Measurements from ENCODE around the gene FMN1.

FMN1 gene

DNA sequence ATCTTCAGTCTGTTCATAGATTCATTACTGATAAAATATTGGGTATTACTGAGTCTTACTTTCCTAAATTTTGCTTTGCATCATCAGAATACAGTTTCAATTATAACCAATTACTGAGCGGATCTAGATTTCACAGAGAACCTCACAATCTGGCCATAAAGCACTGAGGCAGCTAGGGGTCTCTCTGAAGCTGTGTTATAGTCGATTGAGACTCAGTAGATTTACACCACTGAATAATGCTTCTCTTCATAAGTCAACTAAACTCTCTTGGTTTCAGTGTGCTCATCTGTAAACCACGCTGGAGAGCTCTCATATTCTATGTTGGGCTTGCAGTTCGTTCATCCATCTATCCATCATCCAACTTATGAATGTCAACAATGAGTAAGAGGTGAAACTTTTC, 296.1 kb downstream of the FMN1 start:
- POLR2A ChIA-PET: no interaction called here
- H3K4me3 ChIP-seq (ENCODE audit: low read depth, low read length): no peak overlapping the region
- no peak for DNase-seq (ENCODE audit: low read depth, low spot score)
- CTCF ChIA-PET: no interaction called here
- TF ChIP-seq, protein P1, sequence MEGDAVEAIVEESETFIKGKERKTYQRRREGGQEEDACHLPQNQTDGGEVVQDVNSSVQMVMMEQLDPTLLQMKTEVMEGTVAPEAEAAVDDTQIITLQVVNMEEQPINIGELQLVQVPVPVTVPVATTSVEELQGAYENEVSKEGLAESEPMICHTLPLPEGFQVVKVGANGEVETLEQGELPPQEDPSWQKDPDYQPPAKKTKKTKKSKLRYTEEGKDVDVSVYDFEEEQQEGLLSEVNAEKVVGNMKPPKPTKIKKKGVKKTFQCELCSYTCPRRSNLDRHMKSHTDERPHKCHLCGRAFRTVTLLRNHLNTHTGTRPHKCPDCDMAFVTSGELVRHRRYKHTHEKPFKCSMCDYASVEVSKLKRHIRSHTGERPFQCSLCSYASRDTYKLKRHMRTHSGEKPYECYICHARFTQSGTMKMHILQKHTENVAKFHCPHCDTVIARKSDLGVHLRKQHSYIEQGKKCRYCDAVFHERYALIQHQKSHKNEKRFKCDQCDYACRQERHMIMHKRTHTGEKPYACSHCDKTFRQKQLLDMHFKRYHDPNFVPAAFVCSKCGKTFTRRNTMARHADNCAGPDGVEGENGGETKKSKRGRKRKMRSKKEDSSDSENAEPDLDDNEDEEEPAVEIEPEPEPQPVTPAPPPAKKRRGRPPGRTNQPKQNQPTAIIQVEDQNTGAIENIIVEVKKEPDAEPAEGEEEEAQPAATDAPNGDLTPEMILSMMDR (IDR thresholded peaks at IDR 0.05; ENCODE audit: insufficient read depth, low read length, missing control alignments): no peak

DNA sequence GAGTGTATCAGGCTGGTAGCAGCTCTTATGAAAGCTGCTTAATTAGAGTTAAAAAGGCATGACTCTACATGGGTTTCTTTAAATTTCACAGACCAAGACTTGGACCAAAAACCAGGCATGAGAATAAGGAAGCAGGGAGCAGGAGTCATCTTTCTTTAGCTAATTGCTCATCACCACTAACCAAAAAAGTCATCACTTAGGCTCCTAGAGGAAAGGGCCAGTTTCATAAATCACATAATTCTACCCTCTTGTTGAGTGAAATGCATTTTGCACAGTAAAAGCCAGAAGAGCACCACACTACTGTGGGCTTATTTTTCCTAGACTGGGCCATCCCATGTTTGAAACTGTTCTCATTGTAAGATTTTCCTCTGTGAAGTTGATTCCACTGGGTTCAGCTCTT, 301.1 kb downstream of the FMN1 start:
- TF ChIP-seq, protein P1 (IDR thresholded peaks at IDR 0.05; ENCODE audit: insufficient read depth, low read length, missing control alignments): no peak
- CTCF ChIA-PET: interaction anchor here (1.3 to 1.8 kb wide), 2 partner anchors 11 to 15 kb away, joined by 3 to 7 read pairs; no protein-coding TSS in a partner anchor
- no peak overlapping the region for H3K4me3 ChIP-seq (ENCODE audit: low read depth, low read length)
- DNase-seq (ENCODE audit: low read depth, low spot score): no peak
- POLR2A ChIA-PET: interaction anchor here (1.5 kb wide), 1 partner anchor 15 kb away, joined by 3 read pairs; no protein-coding TSS in a partner anchor

DNA sequence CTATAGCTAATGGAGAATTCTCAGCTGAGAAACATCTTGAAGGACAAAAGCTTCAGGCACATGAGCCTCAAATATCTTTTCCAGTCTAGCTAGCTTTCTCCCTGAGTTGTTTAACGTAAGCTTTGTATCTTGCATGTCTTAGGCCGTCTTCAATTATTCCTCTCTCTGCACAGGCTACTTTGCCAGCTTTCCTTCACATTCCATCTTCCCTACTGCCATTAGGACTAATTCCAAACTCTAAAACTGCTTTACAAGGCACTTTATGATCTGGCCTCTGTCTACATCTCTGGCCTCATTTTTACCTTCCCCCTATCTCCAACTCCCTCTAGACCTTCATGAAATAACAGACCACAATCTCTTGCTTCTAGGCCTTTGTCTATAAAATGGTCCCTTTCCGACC, 305.3 kb downstream of the FMN1 start:
- TF ChIP-seq, protein P1 (IDR thresholded peaks at IDR 0.05; ENCODE audit: insufficient read depth, low read length, missing control alignments): no peak
- ChIA-PET POLR2A (interaction anchor here (0.7 to 0.8 kb wide), 2 partner anchors 19 to 85 kb away, joined by 3 read pairs; no protein-coding TSS in a partner anchor), CTCF (no interaction called here)
- H3K4me3 ChIP-seq (ENCODE audit: low read depth, low read length): no peak overlapping the region
- no peak for DNase-seq (ENCODE audit: low read depth, low spot score)

DNA sequence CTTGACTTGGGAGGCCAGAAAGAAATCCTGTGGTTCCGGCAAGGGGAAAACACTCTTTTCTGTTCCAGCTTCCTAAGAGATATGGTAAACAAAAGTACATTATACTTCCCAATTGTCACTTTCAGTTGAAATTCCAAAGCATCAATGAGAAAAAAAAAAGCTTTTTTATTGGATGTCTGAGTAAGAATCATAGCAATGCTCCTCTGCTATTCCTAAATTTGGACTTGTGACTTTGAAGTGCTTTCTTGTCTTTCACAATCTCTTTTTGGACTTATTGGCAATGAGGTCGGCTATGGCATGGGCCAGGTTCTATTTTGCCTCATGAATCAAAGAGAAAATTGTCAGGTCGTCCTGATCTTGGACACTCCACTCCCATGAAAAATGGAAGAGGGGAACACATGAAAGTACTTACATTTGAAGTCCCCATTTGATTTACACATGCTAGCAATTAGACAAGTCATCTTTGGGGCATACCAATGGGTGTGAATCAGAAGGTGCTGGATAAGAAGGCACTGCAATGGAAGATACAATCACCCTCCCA, 306.2 kb downstream of the FMN1 start:
- H3K4me3 ChIP-seq (ENCODE audit: low read depth, low read length): no peak overlapping the region
- ChIA-PET POLR2A (interaction anchor here (0.6 to 1.0 kb wide), 3 partner anchors 18 to 55 kb away, joined by 3 to 6 read pairs (median 3); no protein-coding TSS in a partner anchor), CTCF (interaction anchor here (0.6 to 1.2 kb wide), 3 partner anchors 11 to 239 kb away, joined by 3 to 4 read pairs (median 3); no protein-coding TSS in a partner anchor)
- DNase-seq (ENCODE audit: low read depth, low spot score): no peak
- TF ChIP-seq, protein P1 (IDR thresholded peaks at IDR 0.05; ENCODE audit: insufficient read depth, low read length, missing control alignments): no peak

DNA sequence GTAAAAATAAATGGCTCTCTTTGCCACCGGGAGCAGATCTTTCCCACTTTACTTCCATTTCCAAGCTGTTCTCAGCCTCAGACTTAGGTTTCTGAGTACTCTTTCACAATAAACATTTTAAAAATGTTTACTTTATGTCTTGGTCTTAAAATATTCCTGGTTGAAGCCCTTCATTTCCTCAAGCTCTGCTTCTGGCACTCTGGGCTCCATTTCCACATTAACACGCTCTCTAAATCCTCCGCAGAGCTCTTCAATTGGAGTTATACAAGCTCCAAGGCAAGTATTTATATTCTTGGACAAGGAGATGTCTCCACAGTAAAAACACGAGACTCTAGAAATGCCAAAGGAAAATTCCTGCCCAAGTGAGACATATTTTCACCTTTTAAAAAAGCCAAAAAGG, 307.4 kb downstream of the FMN1 start:
- ChIA-PET CTCF (interaction anchor here (1.0 to 1.8 kb wide), 2 partner anchors 30 to 245 kb away, joined by 3 to 4 read pairs; no protein-coding TSS in a partner anchor), POLR2A (no interaction called here)
- H3K4me3 ChIP-seq (ENCODE audit: low read depth, low read length): no peak overlapping the region
- DNase-seq (ENCODE audit: low read depth, low spot score): no peak
- TF ChIP-seq, protein P1 (IDR thresholded peaks at IDR 0.05; ENCODE audit: insufficient read depth, low read length, missing control alignments): no peak

DNA sequence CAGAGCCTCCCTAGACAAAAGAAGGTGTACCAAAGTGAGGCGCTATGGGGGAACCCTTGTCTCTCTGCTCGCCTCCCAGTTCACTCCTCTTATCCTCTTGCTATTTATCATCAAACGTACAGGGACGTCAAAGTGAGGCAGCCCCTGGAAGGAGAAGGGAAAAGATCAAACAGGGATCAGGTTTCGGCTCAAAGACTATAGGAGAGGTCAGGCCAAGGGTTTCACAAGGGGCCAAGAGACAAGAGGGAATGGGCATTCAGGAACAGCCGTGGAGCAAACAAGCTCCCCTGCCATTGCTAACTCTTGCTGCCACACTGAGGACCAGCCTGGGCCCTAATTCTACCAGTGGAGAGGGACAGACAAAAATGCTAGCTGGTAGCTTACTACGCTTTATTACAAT, 308.1 kb downstream of the FMN1 start:
- ChIA-PET CTCF (interaction anchor here (0.7 to 1.8 kb wide), 4 partner anchors 12 to 246 kb away, joined by 3 to 5 read pairs (median 4); no protein-coding TSS in a partner anchor), POLR2A (no interaction called here)
- no peak for DNase-seq (ENCODE audit: low read depth, low spot score)
- no peak overlapping the region for H3K4me3 ChIP-seq (ENCODE audit: low read depth, low read length)
- TF ChIP-seq, protein P1 (IDR thresholded peaks at IDR 0.05; ENCODE audit: insufficient read depth, low read length, missing control alignments): no peak
